Prostate gland (tissue), 2 donors: Measurements from ENCODE around the gene UVSSA. TPM values are rescaled to one million over a fixed set of nuclear protein-coding genes. Genes with fewer than 3 reads are reported as not detected.

Experiments
- DNase-seq: peaks from one replicate; pipeline ENCODE4 v3.0.0-alpha.2; 2019; ENCODE audit warnings: low spot score
- H3K27ac ChIP-seq, 2 donors: fragments of 200-600 bp; sonication (generic); 2 replicates each; pipeline ENCODE4 v1.5.1; 2017 to 2019
- H3K27me3 ChIP-seq: fragments of 200-600 bp; sonication (generic); replicated peaks from 2 replicates; pipeline ENCODE4 v1.5.1; 2019; ENCODE audit not compliant: insufficient read depth
- H3K36me3 ChIP-seq, 2 donors: fragments of 200-600 bp; sonication (generic); 1 replicate in 1 of 2; 2 replicates in 1 of 2; pipeline versions ENCODE4 v1.5.1 to v1.8.1; 2017 to 2019
- H3K4me1 ChIP-seq: fragments of 200-600 bp; sonication (generic); replicated peaks from 2 replicates; pipeline ENCODE4 v1.5.1; 2019
- H3K4me3 ChIP-seq, 2 donors: fragments of 200-600 bp; sonication (generic); 2 replicates each; pipeline ENCODE4 v1.5.1; 2017 to 2019
- H3K9me3 ChIP-seq: fragments of 200-600 bp; sonication (generic); 2 replicates; pipeline ENCODE4 v1.5.1; 2017
- CTCF ChIP-seq, 4 experiments: fragments of 200-600 bp in 2 of 4; fragments of 450-650 bp in 2 of 4; sonication (generic) in 2 of 4; IDR thresholded peaks; 1 replicate in 3 of 4; 2 replicates in 1 of 4; pipeline ENCODE4 v1.5.1; 2016 to 2019; ENCODE audit warnings: antibody characterized with exemption in 4 of 4, mild to moderate bottlenecking in 2 of 4, moderate library complexity in 2 of 4
- POLR2A ChIP-seq: fragments of 450-650 bp; IDR thresholded peaks from one replicate; pipeline ENCODE4 v1.6.1; 2016; ENCODE audit warnings: antibody characterized with exemption, mild to moderate bottlenecking
- POLR2AphosphoS5 ChIP-seq: sonication (generic); formaldehyde crosslinking; IDR thresholded peaks from one replicate; pipeline ENCODE4 v1.6.1; 2017; ENCODE audit warnings: antibody characterized with exemption
- WGBS: methylation state at CpG from one replicate; pipeline ENCODE4 v1.1.5; 2018; 5-methylcytosine and 5-hydroxymethylcytosine counted together
- intact Hi-C: fragments of 100-400 bp; cut with DNase I; formaldehyde crosslinking; loops from one replicate; pipeline ENCODE4 v1.14.2; 2022
- total RNA-seq, 2 donors: library from RNA; depleted of rRNA; stranded (reverse); fragments of >200 nt; gene quantifications; one replicate each; pipeline ENCODE4 v1.1.0, GENCODE V29; 2016

The UVSSA gene
- total RNA-seq, 2 donors from 2014 or later = 20.8 to 47.9 TPM

GRCh38 chr4:1328267-1329155 is 18.5 kb upstream of the UVSSA start:
- Histone ChIP-seq H3K36me3 (peaks cover 0 to 9% of the 10 kb centered on the region in 2 donors), H3K27ac (no peak overlapping the region), H3K4me1 (no peaks in the 10 kb centered on the region), H3K9me3 (no peaks in the 10 kb centered on the region), H3K4me3 (no peak overlapping the region), H3K27me3 (no peaks in the 10 kb centered on the region)
- no peak for DNase-seq
- 93% methylated on average over 51 of the region's 51 CpGs for WGBS
- intact Hi-C loops = no loop called here
- TF ChIP-seq POLR2A = no peak
- no peak for TF ChIP-seq CTCF (IDR thresholded peaks at IDR 0.05)
- no peak for TF ChIP-seq POLR2AphosphoS5

GRCh38 chr4:1329408-1330371 is 17.3 kb upstream of the UVSSA start:
- no peak for DNase-seq
- Histone ChIP-seq H3K4me1 (no peaks in the 10 kb centered on the region), H3K27me3 (no peaks in the 10 kb centered on the region), H3K27ac (no peak overlapping the region), H3K9me3 (no peaks in the 10 kb centered on the region), H3K4me3 (no peak overlapping the region), H3K36me3 (peaks cover 0 to 9% of the 10 kb centered on the region in 2 donors)
- 76% methylated on average over 34 of the region's 34 CpGs for WGBS
- TF ChIP-seq POLR2AphosphoS5 (no peak), POLR2A (no peak), CTCF (IDR thresholded peaks at IDR 0.05) (no peak)
- intact Hi-C loops = no loop called here

DNA sequence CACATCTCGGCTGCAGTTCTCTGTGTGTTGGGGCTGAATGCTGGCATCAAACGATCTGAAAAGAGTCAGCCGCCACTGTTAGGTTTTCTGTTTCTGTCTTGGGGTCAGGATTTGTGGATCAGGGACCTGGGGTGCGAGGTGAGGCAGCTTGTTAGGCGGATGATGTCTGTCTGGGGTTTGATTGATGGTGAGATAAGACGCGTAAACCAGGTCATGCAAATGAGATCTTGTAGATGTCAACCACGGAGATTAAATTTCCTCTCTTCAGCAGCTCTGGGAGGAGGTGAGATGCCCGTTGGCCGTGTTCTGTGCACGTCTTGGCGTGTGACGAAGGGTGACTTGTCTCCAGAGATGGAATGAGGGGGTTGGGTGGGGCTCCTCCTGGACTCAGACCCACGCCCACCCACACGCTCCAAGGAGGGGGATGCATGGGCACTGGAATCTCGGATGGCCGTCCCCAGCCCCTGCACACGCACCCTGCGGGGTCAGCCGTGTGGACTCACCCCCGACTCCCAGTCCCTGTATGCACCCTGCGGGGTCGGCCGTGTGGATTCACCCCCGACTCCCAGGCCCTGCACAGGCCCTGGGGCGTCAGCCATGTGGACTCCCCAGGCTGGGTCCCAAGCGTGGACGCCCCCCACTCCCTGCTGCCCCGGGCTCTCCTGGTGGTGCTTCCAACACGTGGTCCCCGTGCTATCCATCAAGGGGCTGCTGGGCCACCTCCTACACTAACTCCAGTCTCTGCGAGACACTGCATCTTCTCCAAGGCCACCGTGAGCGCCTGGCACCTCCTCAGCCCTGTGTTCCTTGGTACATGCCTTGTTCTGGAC is 16.0 kb upstream of the UVSSA start:
- no peak overlapping the region for H3K4me3 ChIP-seq
- DNase-seq = no peak
- peaks cover 0 to 9% of the 10 kb centered on the region in 2 donors for H3K36me3 ChIP-seq
- no peaks in the 10 kb centered on the region for H3K27me3 ChIP-seq
- H3K4me1 ChIP-seq = no peaks in the 10 kb centered on the region
- no peak for TF ChIP-seq CTCF (IDR thresholded peaks at IDR 0.05)
- TF ChIP-seq POLR2A = no peak
- no peak for TF ChIP-seq POLR2AphosphoS5
- WGBS = 82% methylated on average over 33 of the region's 34 CpGs
- no peak overlapping the region for H3K27ac ChIP-seq
- intact Hi-C loops = no loop called here
- H3K9me3 ChIP-seq = no peaks in the 10 kb centered on the region

DNA sequence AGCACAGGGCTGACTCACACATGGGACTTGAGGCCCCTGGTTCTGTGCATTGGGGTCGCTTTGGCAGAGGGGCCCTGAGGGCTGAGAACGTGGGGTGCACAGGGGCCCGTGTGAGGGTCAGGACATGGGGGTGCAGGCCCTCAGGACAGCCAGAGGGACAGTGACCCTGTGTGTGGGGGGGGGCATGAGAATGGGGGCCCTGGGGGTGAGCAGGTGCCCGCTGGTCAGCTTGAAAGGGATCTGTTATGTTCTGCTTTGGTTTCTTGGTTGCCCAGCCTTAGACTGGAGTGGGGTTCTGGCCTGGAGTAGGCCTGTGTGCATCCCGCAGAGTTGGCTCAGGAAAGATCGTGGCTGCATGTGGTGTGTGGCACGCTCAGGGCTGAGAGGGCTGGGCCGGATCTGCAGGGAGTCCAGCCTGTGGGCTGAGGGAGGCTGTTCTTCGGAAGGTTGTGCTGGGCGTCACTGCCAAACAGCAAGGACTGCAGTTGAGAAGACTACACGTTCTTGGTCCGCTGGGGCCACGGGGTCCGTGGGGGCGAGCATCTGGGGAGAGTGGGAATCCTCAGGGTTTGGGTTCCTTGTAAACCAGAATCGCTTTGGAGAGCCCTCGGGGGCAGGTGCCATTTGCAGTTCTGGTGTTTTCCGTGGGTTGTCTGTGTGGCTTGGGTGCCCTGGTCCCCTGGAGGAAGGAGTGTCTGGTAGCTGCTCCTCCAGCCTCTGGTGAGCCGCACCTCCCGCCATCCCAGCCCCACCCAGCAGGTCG is 15.2 kb upstream of the UVSSA start:
- Histone ChIP-seq H3K27ac (no peak overlapping the region), H3K27me3 (no peaks in the 10 kb centered on the region), H3K9me3 (no peaks in the 10 kb centered on the region), H3K36me3 (peaks cover 0 to 9% of the 10 kb centered on the region in 2 donors), H3K4me1 (no peaks in the 10 kb centered on the region), H3K4me3 (no peak overlapping the region)
- DNase-seq = no peak
- intact Hi-C loops = no loop called here
- TF ChIP-seq CTCF (IDR thresholded peaks at IDR 0.05) (no peak), POLR2AphosphoS5 (no peak), POLR2A (no peak)
- 86% methylated on average over 21 of the region's 21 CpGs for WGBS
